Measurements from ENCODE around the gene JAGN1. TPM values are rescaled to one million over a fixed set of nuclear protein-coding genes. Genes with fewer than 3 reads are reported as not detected.

The JAGN1 gene
- total and polyA plus RNA-seq, 9 of the 15 experiments (the other 6 are each of a cell fraction or from before 2014, with no cell fraction given) = 31.6 to 77.8 (median 40.3) TPM

DNA sequence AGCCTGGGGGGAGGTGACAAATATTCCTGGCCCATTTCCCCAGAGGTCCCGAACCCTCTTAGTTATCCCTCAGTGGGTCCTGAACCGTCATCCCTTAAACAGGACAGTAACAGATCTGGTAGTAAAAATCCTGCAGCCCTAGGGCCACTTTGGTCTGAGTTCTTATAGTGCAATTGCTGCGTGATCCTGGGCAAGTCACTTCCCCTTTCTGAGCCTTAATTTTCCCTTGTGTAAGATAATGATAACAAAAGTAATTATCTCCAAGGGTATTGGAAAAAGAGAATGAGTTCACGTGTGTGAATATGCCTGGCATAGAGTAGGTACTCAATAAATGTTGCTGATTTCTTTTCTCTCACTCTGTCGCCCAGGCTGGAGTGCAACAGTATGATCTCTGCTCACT, 2.9 kb upstream of the JAGN1 start (continued):
- TF ChIP-seq, protein P1, sequence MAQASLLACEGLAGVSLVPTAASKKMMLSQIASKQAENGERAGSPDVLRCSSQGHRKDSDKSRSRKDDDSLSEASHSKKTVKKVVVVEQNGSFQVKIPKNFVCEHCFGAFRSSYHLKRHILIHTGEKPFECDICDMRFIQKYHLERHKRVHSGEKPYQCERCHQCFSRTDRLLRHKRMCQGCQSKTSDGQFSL (CRISPR knock-in tag; IDR thresholded peaks at IDR 0.05) = peak; percentile 12; the same call in 1 of the 2 replicates
- TF ChIP-seq, protein P1 (tag; IDR thresholded peaks at IDR 0.05) = no peak
- TF ChIP-seq, protein P2, sequence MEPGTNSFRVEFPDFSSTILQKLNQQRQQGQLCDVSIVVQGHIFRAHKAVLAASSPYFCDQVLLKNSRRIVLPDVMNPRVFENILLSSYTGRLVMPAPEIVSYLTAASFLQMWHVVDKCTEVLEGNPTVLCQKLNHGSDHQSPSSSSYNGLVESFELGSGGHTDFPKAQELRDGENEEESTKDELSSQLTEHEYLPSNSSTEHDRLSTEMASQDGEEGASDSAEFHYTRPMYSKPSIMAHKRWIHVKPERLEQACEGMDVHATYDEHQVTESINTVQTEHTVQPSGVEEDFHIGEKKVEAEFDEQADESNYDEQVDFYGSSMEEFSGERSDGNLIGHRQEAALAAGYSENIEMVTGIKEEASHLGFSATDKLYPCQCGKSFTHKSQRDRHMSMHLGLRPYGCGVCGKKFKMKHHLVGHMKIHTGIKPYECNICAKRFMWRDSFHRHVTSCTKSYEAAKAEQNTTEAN (CRISPR knock-in tag; IDR thresholded peaks at IDR 0.05) = no peak
- TF ChIP-seq ZBTB7A (IDR thresholded peaks at IDR 0.05; ENCODE audit: borderline replicate concordance, control insufficient read depth, low read depth, low read length) (no peak), CCAR2 (IDR thresholded peaks at IDR 0.05; ENCODE audit: low read depth, low read length) (no peak), L3MBTL2 (IDR thresholded peaks at IDR 0.05) (no peak), CREBBP (IDR thresholded peaks at IDR 0.05; ENCODE audit: low read depth, low read length) (no peak), ZNF316 (IDR thresholded peaks at IDR 0.05) (no peak), MCM7 (IDR thresholded peaks at IDR 0.05) (no peak), ZFP30 (CRISPR knock-in tag; IDR thresholded peaks at IDR 0.05; ENCODE audit: borderline replicate concordance) (no peak), DACH1 (IDR thresholded peaks at IDR 0.05; ENCODE audit: partially characterized antibody) (no peak), KDM4B (IDR thresholded peaks at IDR 0.05; ENCODE audit: borderline replicate concordance in 2 of 2, low read depth in 1 of 2) (no peak), POLR2B (IDR thresholded peaks at IDR 0.05; ENCODE audit: low read depth, partially characterized antibody) (no peak), TEAD4 (IDR thresholded peaks at IDR 0.05; ENCODE audit: low read length) (0 out of 2 replicates have a peak, but pooled peaks have one; percentile 15), TEAD4 (CRISPR knock-in tag; IDR thresholded peaks at IDR 0.05; ENCODE audit: borderline replicate concordance) (no peak), HNRNPK (IDR thresholded peaks at IDR 0.05; ENCODE audit: low read depth, low read length, poor library complexity, severe bottlenecking) (no peak), ZNF274 (IDR thresholded peaks at IDR 0.05; ENCODE audit: borderline replicate concordance, low read depth, low read length) (no peak), TFAM (CRISPR knock-in tag; conservative IDR thresholded peaks at IDR 0.05) (no peak), BCOR (IDR thresholded peaks at IDR 0.05) (peak; percentile 64; the same call in 1 of the 2 replicates), ATF6 (CRISPR knock-in tag; IDR thresholded peaks at IDR 0.05) (no peak), NBN (IDR thresholded peaks at IDR 0.05; ENCODE audit: low read depth) (no peak)
- TF ChIP-seq, protein P3, sequence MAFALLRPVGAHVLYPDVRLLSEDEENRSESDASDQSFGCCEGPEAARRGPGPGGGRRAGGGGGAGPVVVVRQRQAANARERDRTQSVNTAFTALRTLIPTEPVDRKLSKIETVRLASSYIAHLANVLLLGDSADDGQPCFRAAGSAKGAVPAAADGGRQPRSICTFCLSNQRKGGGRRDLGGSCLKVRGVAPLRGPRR (CRISPR knock-in tag; IDR thresholded peaks at IDR 0.05) = no peak
- TF ChIP-seq, protein P4, sequence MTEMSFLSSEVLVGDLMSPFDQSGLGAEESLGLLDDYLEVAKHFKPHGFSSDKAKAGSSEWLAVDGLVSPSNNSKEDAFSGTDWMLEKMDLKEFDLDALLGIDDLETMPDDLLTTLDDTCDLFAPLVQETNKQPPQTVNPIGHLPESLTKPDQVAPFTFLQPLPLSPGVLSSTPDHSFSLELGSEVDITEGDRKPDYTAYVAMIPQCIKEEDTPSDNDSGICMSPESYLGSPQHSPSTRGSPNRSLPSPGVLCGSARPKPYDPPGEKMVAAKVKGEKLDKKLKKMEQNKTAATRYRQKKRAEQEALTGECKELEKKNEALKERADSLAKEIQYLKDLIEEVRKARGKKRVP (CRISPR knock-in tag; IDR thresholded peaks at IDR 0.05) = no peak
- TF ChIP-seq, protein P5, sequence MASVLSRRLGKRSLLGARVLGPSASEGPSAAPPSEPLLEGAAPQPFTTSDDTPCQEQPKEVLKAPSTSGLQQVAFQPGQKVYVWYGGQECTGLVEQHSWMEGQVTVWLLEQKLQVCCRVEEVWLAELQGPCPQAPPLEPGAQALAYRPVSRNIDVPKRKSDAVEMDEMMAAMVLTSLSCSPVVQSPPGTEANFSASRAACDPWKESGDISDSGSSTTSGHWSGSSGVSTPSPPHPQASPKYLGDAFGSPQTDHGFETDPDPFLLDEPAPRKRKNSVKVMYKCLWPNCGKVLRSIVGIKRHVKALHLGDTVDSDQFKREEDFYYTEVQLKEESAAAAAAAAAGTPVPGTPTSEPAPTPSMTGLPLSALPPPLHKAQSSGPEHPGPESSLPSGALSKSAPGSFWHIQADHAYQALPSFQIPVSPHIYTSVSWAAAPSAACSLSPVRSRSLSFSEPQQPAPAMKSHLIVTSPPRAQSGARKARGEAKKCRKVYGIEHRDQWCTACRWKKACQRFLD (CRISPR knock-in tag; IDR thresholded peaks at IDR 0.05) = no peak

All from K562 (cell line).